ENCODE results near the gene ZNF469. TPM values are rescaled to one million over a fixed set of nuclear protein-coding genes. Genes with fewer than 3 reads are reported as not detected.
A peak's percentile ranks its signal among the peaks of the same experiment; 100 is the strongest.

ZNF469 gene
- total RNA-seq, 4 donors from 2014 or later: 0.96 to 4.8 (median 2.1) TPM

DNA sequence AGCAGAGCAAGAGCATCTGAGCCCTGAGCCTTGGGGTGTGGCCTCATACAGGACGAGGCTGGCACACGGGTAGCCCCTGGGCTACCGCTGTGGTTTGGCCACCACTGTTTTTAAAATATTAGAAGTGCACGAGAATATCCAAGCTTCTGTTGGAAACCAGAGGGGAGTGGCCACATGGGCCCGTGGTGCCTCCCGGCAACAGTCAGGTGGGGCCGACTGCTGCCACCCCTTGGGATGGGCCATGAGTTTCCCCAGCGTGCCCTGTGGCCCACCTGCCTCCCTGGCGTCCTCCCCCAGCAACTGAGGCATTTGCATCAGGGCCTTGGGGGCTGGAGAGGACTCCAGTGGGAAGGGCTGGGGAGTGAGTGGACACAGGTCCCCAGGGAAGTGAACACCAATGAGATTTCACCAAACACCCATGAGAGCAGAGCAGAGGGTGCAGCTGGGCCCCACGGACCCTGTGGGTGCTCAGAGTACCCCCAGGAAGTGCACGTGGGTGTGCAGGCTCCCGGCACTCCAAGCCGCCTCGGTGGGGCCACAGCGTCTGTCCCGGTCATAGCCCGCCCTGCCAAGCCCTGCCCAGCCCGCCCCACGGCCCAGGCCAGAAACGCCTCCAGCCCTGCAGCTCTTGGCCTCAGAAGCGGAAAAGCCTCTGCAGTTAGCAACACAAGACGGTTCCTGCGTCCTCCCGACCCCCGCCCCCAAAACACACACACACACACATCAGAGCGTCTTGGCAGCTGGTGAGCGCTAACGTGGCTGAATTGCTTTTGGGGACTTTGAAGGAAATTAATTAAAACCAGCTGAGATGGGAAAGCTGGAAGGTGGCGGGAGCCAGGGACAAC lies 22.7 kb downstream of the ZNF469 start:
- H3K4me1 ChIP-seq: peaks cover 0 to 14% (median 0%) of the 10 kb centered on the region in 3 donors
- no peaks in the 10 kb centered on the region for H3K9me3 ChIP-seq
- TF ChIP-seq EP300 (IDR thresholded peaks at IDR 0.05) (no peak), POLR2AphosphoS5 (IDR thresholded peaks at IDR 0.05) (no peak), POLR2A (IDR thresholded peaks at IDR 0.05) (no peak)
- TF ChIP-seq, protein P1, sequence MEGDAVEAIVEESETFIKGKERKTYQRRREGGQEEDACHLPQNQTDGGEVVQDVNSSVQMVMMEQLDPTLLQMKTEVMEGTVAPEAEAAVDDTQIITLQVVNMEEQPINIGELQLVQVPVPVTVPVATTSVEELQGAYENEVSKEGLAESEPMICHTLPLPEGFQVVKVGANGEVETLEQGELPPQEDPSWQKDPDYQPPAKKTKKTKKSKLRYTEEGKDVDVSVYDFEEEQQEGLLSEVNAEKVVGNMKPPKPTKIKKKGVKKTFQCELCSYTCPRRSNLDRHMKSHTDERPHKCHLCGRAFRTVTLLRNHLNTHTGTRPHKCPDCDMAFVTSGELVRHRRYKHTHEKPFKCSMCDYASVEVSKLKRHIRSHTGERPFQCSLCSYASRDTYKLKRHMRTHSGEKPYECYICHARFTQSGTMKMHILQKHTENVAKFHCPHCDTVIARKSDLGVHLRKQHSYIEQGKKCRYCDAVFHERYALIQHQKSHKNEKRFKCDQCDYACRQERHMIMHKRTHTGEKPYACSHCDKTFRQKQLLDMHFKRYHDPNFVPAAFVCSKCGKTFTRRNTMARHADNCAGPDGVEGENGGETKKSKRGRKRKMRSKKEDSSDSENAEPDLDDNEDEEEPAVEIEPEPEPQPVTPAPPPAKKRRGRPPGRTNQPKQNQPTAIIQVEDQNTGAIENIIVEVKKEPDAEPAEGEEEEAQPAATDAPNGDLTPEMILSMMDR (IDR thresholded peaks at IDR 0.05): no peak
- H3K27ac ChIP-seq: no peak overlapping the region
- H3K4me3 ChIP-seq: peak overlapping the region in 1 of 2 donors; percentile 23
- 75 to 80% methylated on average over 2 to 4 of the region's 29 CpGs for whole genome bisulfite sequencing, 2 donors (ENCODE audit: low coverage in 1 of 2)
- no peaks in the 10 kb centered on the region for H3K36me3 ChIP-seq
- H3K27me3 ChIP-seq: peaks cover 17% of the 10 kb centered on the region
- ATAC-seq: peak; percentile 49

- no peak overlapping the region for H3K27ac ChIP-seq
- TF ChIP-seq, protein P1 (IDR thresholded peaks at IDR 0.05): no peak
- no peak for TF ChIP-seq POLR2AphosphoS5 (IDR thresholded peaks at IDR 0.05)
- no peak for TF ChIP-seq POLR2A (IDR thresholded peaks at IDR 0.05)
- TF ChIP-seq EP300 (IDR thresholded peaks at IDR 0.05): no peak
- H3K36me3 ChIP-seq: no peaks in the 10 kb centered on the region
- WGBS, 2 donors (ENCODE audit: low coverage in 1 of 2): 34% methylated on average over 14 of the region's 39 CpGs; no CpG with 5 or more reads in 1 of the 2 donors
- no peaks in the 10 kb centered on the region for H3K9me3 ChIP-seq
- peaks cover 0 to 14% (median 0%) of the 10 kb centered on the region in 3 donors for H3K4me1 ChIP-seq
- peak overlapping the region in 1 of 2 donors; percentile 23 for H3K4me3 ChIP-seq
- peaks cover 17% of the 10 kb centered on the region for H3K27me3 ChIP-seq
- no peak for ATAC-seq
Measured at GRCh38 chr16:88406096-88407041, 23.6 kb downstream of the ZNF469 start.

DNA sequence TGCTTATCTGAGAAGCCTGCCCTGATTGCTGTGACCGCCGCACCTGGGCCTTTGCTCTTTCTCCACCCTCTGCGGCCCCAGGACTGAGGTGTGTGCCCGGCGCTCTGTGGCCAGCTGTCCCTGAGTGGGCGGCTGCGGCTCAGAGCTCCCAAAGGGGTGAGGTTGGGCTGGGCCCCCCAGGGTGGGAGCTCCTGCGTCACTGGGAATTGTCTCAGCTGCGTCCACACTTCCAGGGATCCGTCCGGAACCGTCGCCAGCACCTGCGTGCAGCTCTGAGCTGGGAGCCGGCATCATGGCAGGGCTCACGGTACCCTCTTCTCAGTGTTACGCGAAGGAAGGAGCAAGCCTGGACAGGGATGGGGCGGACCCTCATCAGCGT lies 24.3 kb downstream of the ZNF469 start:
- Histone ChIP-seq H3K9me3 (no peaks in the 10 kb centered on the region), H3K4me3 (no peak overlapping the region), H3K4me1 (peaks cover 0 to 14% (median 0%) of the 10 kb centered on the region in 3 donors), H3K27me3 (peaks cover 17% of the 10 kb centered on the region), H3K27ac (no peak overlapping the region), H3K36me3 (no peaks in the 10 kb centered on the region)
- no peak for ATAC-seq
- no peak for TF ChIP-seq POLR2AphosphoS5 (IDR thresholded peaks at IDR 0.05)
- TF ChIP-seq, protein P1 (IDR thresholded peaks at IDR 0.05): no peak
- no peak for TF ChIP-seq EP300 (IDR thresholded peaks at IDR 0.05)
- TF ChIP-seq POLR2A (IDR thresholded peaks at IDR 0.05): no peak
- no CpG with 5 or more reads among the region's 20 CpGs for WGBS, 2 donors (ENCODE audit: low coverage in 1 of 2)

- H3K4me3 ChIP-seq: no peak overlapping the region
- peaks cover 17% of the 10 kb centered on the region for H3K27me3 ChIP-seq
- no peak overlapping the region for H3K27ac ChIP-seq
- H3K9me3 ChIP-seq: no peaks in the 10 kb centered on the region
- ATAC-seq: no peak
- no peaks in the 10 kb centered on the region for H3K36me3 ChIP-seq
- 79% methylated on average over 5 of the region's 5 CpGs; no CpG with 5 or more reads in 1 of the 2 donors for WGBS, 2 donors (ENCODE audit: low coverage in 1 of 2)
- H3K4me1 ChIP-seq: peaks cover 0 to 14% (median 0%) of the 10 kb centered on the region in 3 donors
- no peak for TF ChIP-seq POLR2AphosphoS5 (IDR thresholded peaks at IDR 0.05)
- no peak for TF ChIP-seq EP300 (IDR thresholded peaks at IDR 0.05)
- TF ChIP-seq POLR2A (IDR thresholded peaks at IDR 0.05): no peak
- TF ChIP-seq, protein P1 (IDR thresholded peaks at IDR 0.05): no peak
Measured at GRCh38 chr16:88407807-88408206, 25.0 kb downstream of the ZNF469 start.

Measured in gastroesophageal sphincter (tissue), 4 donors.